Activated CD8-positive, alpha-beta memory T cell treated with anti-CD3 and anti-CD28 coated beads for 36 hours (primary cell): ENCODE measurements around the gene LACRT. TPM values are rescaled to one million over a fixed set of nuclear protein-coding genes. Genes with fewer than 3 reads are reported as not detected.

Source experiments
- CTCF ChIA-PET: fragments of 350-600 bp; sonication (Branson Sonifier 250); formaldehyde crosslinking; loops from one replicate; lab custom pipeline; 2021; ENCODE audit warnings: antibody characterized with exemption; lab: Charles Lee
- POLR2A ChIA-PET: fragments of 350-600 bp; sonication (Branson Sonifier 250); formaldehyde crosslinking; loops from one replicate; lab custom pipeline; 2021; ENCODE audit warnings: antibody characterized with exemption; lab: Charles Lee
- total RNA-seq, 2 experiments: library from RNA; stranded (reverse); gene quantifications; one replicate each; pipeline ENCODE4 v1.2.3, GENCODE V29; 2021

The LACRT gene
- total RNA-seq, 2 experiments from 2014 or later: not detected

DNA sequence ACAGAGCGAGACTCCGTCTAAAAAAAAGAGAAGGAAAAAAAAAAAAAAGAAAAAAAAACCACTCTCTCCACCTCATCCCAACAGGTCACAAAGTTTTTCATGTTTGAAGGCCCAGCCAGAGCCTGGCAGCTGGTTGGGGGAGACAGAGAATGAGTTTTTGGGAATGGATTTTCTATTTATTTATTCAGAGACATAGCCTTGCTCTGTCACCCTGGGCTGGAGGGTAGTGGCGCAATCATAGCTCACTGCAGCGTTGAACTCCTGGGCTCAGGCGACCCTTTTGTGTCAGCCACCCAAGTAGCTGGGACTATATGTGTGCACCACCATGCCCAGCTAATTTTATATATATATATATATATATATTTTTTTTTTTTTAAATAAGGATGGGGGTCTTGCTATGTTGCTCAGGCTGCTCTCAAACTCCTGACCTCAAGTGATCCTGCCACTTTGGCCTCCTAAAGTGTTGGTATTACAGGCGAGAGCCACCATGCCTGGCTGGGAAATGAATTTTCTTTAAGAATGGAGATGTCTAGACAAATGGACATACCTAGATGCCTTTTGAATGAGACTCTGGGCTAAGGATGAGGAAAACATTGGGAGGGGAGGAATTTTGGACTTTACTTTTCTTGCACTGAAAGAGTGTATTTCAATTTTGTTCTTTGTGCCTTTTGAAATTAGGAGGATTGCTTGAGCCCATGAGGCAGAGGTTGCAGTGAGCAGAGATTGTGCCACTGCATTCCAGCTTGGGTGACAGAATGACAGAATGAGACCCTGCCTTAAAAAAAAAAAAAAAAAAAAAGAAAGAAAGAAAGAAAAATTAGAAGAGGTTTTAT, 29.3 kb downstream of the LACRT start:
- POLR2A ChIA-PET: no interaction called here
- CTCF ChIA-PET: interaction anchor here (0.6 to 1.3 kb wide), 2 partner anchors 951 to 1036 kb away, joined by 3 read pairs; no protein-coding TSS in a partner anchor

DNA sequence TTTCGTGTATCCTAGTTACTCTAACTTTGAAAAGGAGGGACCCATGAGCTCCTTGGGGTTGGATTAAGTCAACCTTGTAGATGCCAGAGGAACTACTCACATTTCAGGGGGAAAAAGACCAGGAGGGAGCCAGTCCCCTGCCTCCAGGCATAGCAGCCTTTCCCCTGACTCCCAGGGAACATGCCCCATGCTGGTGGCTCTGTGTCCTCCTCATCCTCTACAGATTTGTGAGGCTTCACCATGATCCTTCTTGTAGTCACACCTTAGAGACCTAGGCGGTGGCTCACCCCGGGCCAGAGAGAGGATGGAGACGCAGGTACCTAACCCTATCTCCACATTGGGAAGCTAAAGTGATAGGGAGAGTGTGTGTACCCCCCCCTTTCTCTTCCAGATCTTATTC, 30.3 kb downstream of the LACRT start:
- POLR2A ChIA-PET: no interaction called here

DNA sequence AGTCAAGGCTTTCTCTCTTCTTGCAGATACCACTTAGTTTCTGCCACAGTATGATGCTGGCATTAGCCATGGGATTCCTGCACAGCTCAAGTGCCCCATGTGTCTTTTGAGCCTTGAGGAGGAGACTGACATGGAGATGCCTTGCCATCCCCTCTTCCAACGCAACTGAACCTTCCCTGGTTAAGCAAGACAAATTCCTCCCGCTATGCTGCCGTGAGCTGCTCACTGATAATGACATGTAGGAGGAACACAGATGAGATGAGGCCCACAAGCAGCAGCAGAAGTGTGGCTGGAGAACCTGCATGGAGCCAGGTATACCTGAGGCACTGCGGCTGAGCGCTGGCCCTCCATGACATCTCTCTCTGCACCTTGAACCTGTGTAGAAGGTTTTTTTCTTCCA, 30.8 kb downstream of the LACRT start:
- CTCF ChIA-PET: interaction anchor here (0.7 to 1.6 kb wide), 3 partner anchors 30 to 1947 kb away, joined by 3 to 4 read pairs (median 3); no protein-coding TSS in a partner anchor
- POLR2A ChIA-PET: no interaction called here

More for the DNA sequence above, 30.3 kb downstream of the LACRT start:
- CTCF ChIA-PET: interaction anchor here (1.6 kb wide), 1 partner anchor 29 kb away, joined by 3 read pairs; no protein-coding TSS in a partner anchor

DNA sequence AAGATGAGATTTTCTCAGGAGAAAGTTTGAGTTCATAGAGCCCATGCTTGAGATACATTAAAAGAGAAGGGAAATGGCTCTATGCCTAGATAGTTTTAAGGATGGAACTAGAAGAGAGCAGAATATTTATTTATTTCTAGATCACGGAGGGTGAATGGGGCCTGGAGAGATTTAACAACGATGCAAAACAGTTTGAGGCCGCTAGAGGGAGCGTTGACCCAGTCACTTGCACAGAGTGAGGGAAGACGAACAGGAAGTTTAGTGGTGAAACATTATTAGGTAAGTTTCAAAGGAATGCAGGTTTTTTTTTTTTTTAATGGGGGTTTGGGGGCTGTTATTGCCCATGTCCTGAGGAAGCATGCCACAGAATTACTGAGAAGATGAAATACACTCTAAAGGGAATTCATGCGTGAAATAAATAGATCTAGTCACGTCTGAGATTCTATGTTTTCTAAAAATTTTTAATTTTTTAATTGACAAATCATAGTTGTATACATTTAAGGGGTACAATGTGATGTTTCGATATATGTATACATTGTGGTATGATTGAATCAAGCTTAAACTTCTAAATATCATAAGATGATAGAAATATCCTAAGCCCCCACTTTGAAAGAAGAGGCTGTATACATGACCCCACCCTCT, 31.4 kb downstream of the LACRT start:
- CTCF ChIA-PET: interaction anchor here (0.7 to 1.6 kb wide), 3 partner anchors 30 to 1946 kb away, joined by 3 to 4 read pairs (median 3); no protein-coding TSS in a partner anchor
- POLR2A ChIA-PET: no interaction called here

DNA sequence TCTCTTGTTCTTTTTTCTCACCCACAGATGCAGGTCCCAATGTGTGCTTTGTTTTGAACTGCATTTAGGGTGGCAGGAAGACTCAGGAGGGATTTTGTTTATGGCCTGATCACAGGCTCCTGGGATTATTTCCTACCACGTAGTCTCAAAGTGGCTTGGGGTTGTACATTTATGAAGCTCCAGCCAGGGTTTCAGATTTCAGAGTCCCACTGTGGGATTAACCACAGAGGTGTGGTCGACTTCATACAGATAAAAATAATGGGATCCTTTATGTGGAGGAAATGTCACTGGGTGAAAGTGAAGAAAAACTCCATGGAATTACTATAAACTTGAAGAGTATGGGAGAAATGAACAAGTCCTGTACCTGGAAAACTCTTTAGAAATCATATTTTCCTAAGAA, 32.0 kb downstream of the LACRT start:
- ChIA-PET CTCF (interaction anchor here (0.5 to 1.0 kb wide), 3 partner anchors 16 to 1844 kb away, joined by 3 to 4 read pairs (median 3); no protein-coding TSS in a partner anchor), POLR2A (no interaction called here)

DNA sequence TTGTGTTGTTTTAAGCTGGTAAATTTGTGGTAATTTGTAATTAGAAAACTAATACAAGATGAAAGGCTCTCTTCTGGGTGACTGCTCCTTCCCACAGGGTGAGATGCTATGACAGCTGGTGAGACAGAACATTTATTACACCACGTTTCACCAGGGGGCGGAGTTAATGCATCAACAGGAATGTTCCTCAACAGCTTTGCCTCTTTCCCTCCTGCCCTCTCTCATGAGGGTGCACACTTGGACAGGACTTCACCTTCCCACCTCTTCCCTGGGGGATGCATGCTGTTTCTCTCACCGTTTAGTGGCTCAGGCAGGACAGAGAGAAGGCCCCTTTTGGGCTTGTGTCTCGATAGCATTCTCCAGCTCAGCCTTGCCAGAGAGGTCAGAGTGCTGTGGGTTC, 32.9 kb downstream of the LACRT start:
- ChIA-PET CTCF (interaction anchor here (0.8 to 1.3 kb wide), 3 partner anchors 15 to 170 kb away, joined by 3 to 4 read pairs (median 4); no protein-coding TSS in a partner anchor), POLR2A (no interaction called here)

DNA sequence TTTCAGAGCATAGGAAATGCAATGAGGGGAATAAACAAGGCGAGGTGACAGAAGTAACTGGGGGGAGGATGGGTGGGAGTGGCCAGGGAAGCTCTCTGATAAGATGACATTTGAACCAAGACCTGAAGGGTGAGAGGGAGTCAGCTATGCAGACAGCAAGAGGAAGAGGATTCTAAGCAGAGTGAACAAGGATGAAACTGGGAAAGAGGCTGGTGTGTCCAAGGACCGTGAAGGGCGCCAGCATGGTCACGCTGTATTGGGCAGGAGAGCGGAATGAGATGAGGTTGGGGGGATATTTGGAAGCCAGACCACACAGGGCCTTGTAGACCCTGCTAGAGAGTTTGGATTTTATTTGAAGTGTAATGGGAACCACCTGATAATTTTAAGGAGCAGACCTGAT, 35.7 kb downstream of the LACRT start:
- ChIA-PET POLR2A (no interaction called here), CTCF (interaction anchor here (0.6 to 1.7 kb wide), 3 partner anchors 8 to 651 kb away, joined by 3 to 6 read pairs (median 4); no protein-coding TSS in a partner anchor)

DNA sequence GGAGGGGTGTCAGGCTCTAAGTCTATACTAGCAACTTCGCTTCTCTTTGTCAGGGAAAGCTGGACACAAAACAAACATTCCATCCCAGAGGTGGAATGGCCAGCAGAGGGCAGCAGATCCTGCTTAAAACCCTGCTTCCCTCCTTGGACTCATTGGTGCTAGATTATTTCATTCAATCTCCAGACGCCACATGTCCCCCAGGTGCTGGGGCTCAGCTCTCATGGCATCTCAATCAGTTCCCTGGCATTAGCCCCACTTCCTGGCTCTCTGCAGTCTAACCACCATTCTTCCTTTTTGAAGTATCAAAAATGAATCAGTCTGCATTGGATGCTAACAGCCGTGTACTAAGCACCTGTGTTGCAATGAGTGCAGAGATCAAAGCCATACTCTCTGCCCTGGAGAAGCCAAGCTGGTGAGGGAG, 38.2 kb downstream of the LACRT start:
- CTCF ChIA-PET: interaction anchor here (1.0 to 2.4 kb wide), 6 partner anchors 10 to 476 kb away, joined by 3 to 14 read pairs (median 3); no protein-coding TSS in a partner anchor

DNA sequence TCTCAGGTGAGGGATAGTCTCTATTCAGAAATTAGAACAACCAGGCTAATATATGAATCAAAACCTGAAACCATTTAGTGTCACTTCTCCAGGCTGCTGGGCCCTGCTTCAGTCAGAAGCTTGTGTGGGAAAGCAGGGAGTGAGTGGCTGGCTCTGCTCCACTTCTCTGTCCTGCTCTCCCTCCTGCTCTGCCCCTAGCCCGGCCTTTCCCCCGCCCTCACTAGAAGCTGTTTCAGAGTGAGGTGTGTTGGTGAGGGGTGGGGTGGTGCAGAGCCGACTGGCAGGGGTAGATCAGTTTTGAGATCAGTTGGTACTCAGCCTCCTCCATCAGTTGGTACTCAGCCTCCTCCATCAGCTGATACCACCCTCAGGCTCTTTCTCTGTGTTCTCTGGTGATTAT, 39.2 kb downstream of the LACRT start:
- CTCF ChIA-PET: interaction anchor here (0.6 to 2.4 kb wide), 4 partner anchors 14 to 453 kb away, joined by 3 to 14 read pairs (median 4); no protein-coding TSS in a partner anchor
- POLR2A ChIA-PET: no interaction called here

More for the DNA sequence above, 38.2 kb downstream of the LACRT start:
- POLR2A ChIA-PET: no interaction called here

DNA sequence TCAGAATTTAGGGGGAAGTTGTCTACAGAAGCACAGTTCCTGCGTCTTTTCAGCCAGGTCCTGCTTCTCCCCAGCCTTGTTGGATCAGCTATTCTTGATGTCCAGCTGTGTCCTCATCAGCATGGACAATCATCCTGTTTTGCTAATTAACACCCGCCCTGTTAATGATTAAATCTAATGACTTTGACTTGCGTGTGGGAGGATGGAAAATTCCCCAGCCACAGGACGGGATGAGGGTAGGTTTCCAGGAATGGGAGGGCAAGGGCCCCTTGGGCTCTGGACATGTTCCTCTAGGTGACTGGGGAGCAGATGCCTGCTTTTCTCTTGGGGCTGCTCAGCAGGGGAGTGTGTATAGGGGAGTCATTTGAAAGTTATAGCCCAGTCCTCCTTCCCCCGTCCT, 41.0 kb downstream of the LACRT start:
- CTCF ChIA-PET: interaction anchor here (0.7 to 1.2 kb wide), 3 partner anchors 18 to 677 kb away, joined by 3 to 5 read pairs (median 4); no protein-coding TSS in a partner anchor
- POLR2A ChIA-PET: no interaction called here

DNA sequence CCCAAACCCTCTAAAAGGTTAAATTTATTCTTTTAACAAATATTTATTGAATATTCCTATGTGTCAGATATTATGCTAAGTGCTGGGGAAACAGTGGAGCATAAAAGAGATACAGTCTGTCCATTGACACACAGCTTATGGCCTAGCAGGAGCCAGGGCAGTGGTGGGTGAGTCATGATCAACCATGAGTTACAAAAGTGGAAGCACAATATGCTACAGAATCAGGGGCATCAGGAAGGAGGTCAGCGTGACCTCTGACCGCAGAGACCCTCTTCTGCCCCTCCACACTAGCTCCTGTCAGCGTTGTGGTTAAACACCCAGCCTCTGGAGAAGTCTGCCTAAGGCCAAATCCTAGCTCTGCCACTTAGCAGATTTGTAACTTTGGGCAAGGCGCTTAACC, 41.6 kb downstream of the LACRT start:
- POLR2A ChIA-PET: no interaction called here
- CTCF ChIA-PET: interaction anchor here (1.0 to 1.2 kb wide), 2 partner anchors 10 to 36 kb away, joined by 3 read pairs; no protein-coding TSS in a partner anchor

DNA sequence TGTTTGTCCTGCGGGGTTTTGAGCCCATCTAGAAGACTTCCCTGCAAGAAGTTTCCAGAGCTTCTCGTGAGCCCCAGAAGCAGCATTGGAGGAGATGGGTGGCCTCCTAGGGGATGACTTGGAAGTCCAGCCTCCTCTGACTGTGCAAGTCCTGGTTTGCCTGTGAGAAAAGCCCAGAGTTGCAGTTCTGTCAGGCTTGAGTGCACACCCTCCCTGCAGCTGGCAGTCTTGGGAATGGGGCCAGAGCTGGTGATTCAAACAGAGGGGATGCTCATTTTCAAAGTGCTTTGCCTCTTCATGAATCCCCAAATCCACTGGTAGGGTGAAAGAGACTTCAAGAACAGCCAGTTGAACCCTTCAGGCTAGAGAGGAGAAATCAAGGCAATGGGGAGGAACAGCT, 42.4 kb downstream of the LACRT start:
- ChIA-PET POLR2A (no interaction called here), CTCF (interaction anchor here (1.0 to 1.4 kb wide), 2 partner anchors 10 to 13 kb away, joined by 3 to 6 read pairs; no protein-coding TSS in a partner anchor)

DNA sequence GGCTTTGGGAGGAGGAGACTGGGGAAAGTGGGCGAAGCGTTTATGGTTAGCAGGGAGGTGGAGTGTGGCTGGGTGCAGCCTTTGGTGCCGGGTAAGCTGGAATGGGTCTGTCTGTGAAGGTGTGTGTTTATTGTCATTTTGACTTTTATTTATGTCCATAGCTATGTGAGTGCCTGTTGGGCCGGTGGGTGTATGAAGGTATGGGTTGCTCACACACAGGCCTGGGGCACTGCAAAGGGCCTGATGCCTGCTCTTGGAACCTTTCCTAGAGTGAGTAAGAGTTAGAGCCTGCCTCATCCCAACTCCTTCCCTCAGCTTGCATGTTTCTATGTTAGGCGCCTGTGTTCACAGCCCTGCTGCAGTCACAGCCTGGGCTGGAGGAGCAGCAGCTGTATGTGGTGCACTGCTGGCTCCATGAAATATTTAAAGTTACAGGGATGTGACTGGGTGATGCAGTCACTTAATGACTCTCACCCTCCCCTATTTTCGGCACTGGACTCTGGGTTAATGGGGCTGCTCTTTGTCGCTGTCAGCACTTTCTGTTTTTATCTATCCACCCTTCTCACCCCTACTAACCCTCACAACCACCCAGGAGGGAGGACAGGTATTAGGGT, 43.6 kb downstream of the LACRT start:
- POLR2A ChIA-PET: no interaction called here

DNA sequence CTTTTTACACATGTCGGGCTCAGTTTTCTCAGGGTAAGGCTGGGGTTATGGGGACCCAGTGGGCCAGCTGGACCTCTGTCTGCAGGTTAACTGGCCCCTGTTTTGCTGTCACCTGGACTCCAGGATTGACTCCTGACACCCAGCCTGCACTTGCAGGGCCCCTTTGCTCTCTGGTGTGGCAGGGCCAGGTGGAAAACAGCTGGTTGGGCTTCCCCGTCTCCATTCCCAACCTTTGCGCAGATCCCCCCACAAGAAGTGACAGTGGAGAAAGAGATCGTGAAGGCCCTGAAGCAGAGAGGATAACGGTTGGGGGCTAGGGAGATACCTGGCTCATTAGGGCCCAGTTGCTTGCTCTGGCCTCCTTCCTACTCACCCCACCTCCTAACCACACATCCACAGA, 44.7 kb downstream of the LACRT start:
- POLR2A ChIA-PET: no interaction called here
- CTCF ChIA-PET: interaction anchor here (1.3 kb wide), 1 partner anchor 10 kb away, joined by 3 read pairs; no protein-coding TSS in a partner anchor

More for the DNA sequence above, 43.6 kb downstream of the LACRT start:
- CTCF ChIA-PET: interaction anchor here (1.0 to 1.4 kb wide), 3 partner anchors 9 to 12 kb away, joined by 3 to 6 read pairs (median 3); no protein-coding TSS in a partner anchor

DNA sequence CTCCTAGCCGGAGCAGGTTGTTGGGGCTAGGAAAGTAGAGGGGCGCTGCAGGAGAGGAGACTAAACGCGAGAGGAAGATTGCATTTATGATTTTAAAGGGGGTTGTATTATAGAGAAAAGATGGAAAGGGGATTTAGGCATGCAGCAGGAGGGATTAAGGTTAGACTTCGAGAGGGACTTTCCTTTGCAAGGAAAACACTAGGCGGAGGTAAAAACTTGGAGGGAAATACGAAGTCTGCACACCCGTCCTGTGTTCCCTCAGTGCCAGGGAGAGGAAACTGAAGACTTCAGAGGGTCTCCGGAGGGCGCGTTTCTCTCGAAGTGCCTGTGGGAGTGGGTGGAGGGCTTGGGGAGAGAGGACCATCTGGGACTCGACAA, 45.8 kb downstream of the LACRT start:
- CTCF ChIA-PET: no interaction called here

DNA sequence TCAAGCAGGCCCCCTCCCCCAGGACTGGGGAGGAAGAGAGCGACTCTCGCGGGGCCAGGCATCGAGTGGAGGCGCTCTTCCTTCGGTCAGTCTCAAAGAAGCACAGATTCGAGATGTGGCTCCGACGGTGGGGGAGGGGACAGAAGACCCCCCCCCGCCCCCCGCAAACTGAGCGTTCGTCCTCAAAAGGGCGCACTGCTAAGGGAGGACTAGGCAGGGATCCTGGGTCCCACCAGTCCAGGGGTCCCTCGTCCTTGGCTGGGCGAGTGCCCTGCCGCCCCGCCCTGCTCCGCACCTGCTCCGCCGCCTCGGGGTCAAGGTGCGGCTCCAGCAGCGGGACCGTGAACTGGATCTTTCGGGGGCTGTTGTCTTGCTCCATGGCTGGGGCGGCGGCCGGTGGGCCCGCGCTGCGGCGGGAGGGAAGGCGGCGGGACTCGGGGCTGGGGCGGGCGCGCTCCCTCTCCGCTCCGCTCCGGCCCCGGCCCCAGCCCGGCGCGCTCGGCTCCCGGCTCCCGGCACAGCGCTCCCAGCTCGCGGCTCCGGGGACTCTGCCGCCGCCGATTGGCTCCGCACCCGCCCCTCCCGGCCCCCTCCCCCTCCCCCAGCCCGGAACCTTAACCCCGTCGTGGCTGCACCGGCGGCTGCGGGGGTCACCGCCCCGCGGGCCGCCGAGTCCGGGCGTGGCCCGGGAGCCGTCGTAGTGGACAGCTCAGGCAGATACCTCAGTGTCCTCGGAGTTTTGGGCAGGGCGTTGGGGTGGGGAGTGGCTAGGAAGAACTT, 46.4 kb downstream of the LACRT start, which contains the start of gene PPP1R1A:
PPP1R1A (minus strand) TSS at position 550 of the 780 bp plus-strand sequence; CDS start at position 379, 171 bp downstream.
- CTCF ChIA-PET: no interaction called here
- POLR2A ChIA-PET: no interaction called here

More for the DNA sequence above, 45.8 kb downstream of the LACRT start:
- POLR2A ChIA-PET: no interaction called here

DNA sequence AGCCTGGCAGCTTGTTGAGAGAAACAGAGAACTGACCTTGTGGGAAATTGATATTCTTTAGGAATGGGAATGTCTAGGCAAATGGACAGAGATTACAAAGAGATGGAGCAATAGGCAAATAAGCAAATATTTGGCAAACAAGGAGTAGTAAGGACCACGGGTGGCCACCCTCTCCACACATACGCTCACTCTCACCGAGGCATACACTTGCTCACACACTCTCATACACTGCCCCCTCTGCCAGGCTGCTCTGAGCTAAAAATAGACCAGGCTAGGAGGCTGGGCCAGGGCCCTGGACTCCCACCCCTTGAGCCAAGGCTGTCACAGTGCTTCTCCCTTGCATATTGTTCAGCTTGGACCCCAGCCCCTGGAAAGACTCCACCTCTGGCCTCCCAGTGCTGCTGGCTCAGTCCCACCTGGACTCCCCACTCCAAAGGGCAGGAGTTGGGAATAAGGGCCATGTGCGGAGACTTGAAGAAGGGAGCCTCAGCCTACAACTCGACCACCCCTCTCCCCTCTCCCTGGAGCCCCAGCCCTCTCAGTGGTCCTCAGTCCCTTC, 47.3 kb downstream of the LACRT start:
- CTCF ChIA-PET: interaction anchor here (1.3 to 1.6 kb wide), 2 partner anchors 9 to 15 kb away, joined by 3 to 4 read pairs; no protein-coding TSS in a partner anchor
- POLR2A ChIA-PET: no interaction called here
